Endothelial cell (in vitro differentiated cells): ENCODE measurements around the gene CFAP52. TPM values are rescaled to one million over a fixed set of nuclear protein-coding genes. Genes with fewer than 3 reads are reported as not detected.

ENCODE experiments used
- DNase-seq: peaks from one replicate; pipeline ENCODE4 v3.0.0; 2021; ENCODE audit warnings: low spot score
- H3K27ac Mint-ChIP-seq: one replicate; pipeline ENCODE4 v1.8.0; 2021; ENCODE audit warnings: mixed read lengths, inconsistent platforms; ENCODE audit not compliant: unreplicated experiment
- H3K27me3 Mint-ChIP-seq: one replicate; pipeline ENCODE4 v1.8.0; 2021; ENCODE audit warnings: mild to moderate bottlenecking, moderate library complexity, mixed read lengths, inconsistent platforms; ENCODE audit not compliant: unreplicated experiment
- H3K36me3 Mint-ChIP-seq: one replicate; pipeline ENCODE4 v1.8.0; 2021; ENCODE audit warnings: mild to moderate bottlenecking, low read depth, mixed read lengths, inconsistent platforms; ENCODE audit not compliant: unreplicated experiment
- H3K4me1 Mint-ChIP-seq: one replicate; pipeline ENCODE4 v1.8.0; 2021; ENCODE audit warnings: mild to moderate bottlenecking, mixed read lengths, inconsistent platforms; ENCODE audit not compliant: unreplicated experiment
- H3K4me3 Mint-ChIP-seq: one replicate; pipeline ENCODE4 v1.8.0; 2021; ENCODE audit warnings: mild to moderate bottlenecking, mixed read lengths, inconsistent platforms; ENCODE audit not compliant: unreplicated experiment
- H3K9me3 Mint-ChIP-seq: one replicate; pipeline ENCODE4 v1.8.0; 2021; ENCODE audit warnings: mixed read lengths, inconsistent platforms; ENCODE audit not compliant: unreplicated experiment
- CTCF ChIP-seq: fragments of 200-600 bp; sonication (generic); IDR thresholded peaks from one replicate; pipeline ENCODE4 v1.5.0; 2021; ENCODE audit warnings: antibody characterized with exemption; ENCODE audit not compliant: unreplicated experiment
- total RNA-seq: library from RNA; stranded (reverse); fragmentation: NEBNext Ultra II Directional; extraction: Animal tissue kit (Norgen Biotek cat#: 25700); gene quantifications from one replicate; pipeline ENCODE4 v1.2.1, GENCODE V29; 2021; ENCODE audit not compliant: unreplicated experiment

Gene CFAP52
- total RNA-seq, 1 donor from 2014 or later = not detected

- H3K27ac Mint-ChIP-seq = no peak within 1 kb of the TSS
- no peak for TF ChIP-seq CTCF
- H3K4me3 Mint-ChIP-seq = peak within 1 kb of the TSS; percentile 88
- H3K9me3 Mint-ChIP-seq = no peaks in the 10 kb centered on the region
- H3K4me1 Mint-ChIP-seq = peaks cover 9% of the 10 kb centered on the region
- peaks cover 8% of the 10 kb centered on the region for H3K27me3 Mint-ChIP-seq
- H3K36me3 Mint-ChIP-seq = no peaks in the 10 kb centered on the region
- peak; percentile 21 for DNase-seq
Measured at GRCh38 chr17:9644910-9645751, 68.7 kb downstream of the CFAP52 start, which contains the start of gene USP43. TSS of gene USP43 (plus strand) at chr17:9645517. CDS start at chr17:9645633, 116 bp downstream.

GRCh38 chr17:9645851-9646545 lies 69.6 kb downstream of the CFAP52 start:
- DNase-seq = peak; percentile 55
- no peak for TF ChIP-seq CTCF
- peak overlapping the region; percentile 88 for H3K4me3 Mint-ChIP-seq
- H3K4me1 Mint-ChIP-seq = peaks cover 9% of the 10 kb centered on the region
- H3K27me3 Mint-ChIP-seq = peaks cover 8% of the 10 kb centered on the region
- H3K27ac Mint-ChIP-seq = no peak overlapping the region
- no peaks in the 10 kb centered on the region for H3K9me3 Mint-ChIP-seq
- H3K36me3 Mint-ChIP-seq = no peaks in the 10 kb centered on the region

GRCh38 chr17:9646546-9646885 lies 70.1 kb downstream of the CFAP52 start:
- Mint-ChIP-seq H3K4me1 (peaks cover 9% of the 10 kb centered on the region), H3K27me3 (peaks cover 8% of the 10 kb centered on the region), H3K9me3 (no peaks in the 10 kb centered on the region), H3K27ac (no peak overlapping the region), H3K36me3 (no peaks in the 10 kb centered on the region), H3K4me3 (peak overlapping the region; percentile 88)
- TF ChIP-seq CTCF = no peak
- DNase-seq = no peak

- no peak for DNase-seq
- no peak for TF ChIP-seq CTCF
- Mint-ChIP-seq H3K4me1 (peaks cover 9% of the 10 kb centered on the region), H3K9me3 (no peaks in the 10 kb centered on the region), H3K27me3 (peaks cover 8% of the 10 kb centered on the region), H3K4me3 (no peak overlapping the region), H3K27ac (no peak overlapping the region), H3K36me3 (no peaks in the 10 kb centered on the region)
Measured at GRCh38 chr17:9647014-9647413, 70.6 kb downstream of the CFAP52 start.
